ENCODE measurements around the gene DDN. TPM values are rescaled to one million over a fixed set of nuclear protein-coding genes. Genes with fewer than 3 reads are reported as not detected.

DDN gene
- total RNA-seq, 1 donor from 2014 or later = 1.00 TPM

DNA sequence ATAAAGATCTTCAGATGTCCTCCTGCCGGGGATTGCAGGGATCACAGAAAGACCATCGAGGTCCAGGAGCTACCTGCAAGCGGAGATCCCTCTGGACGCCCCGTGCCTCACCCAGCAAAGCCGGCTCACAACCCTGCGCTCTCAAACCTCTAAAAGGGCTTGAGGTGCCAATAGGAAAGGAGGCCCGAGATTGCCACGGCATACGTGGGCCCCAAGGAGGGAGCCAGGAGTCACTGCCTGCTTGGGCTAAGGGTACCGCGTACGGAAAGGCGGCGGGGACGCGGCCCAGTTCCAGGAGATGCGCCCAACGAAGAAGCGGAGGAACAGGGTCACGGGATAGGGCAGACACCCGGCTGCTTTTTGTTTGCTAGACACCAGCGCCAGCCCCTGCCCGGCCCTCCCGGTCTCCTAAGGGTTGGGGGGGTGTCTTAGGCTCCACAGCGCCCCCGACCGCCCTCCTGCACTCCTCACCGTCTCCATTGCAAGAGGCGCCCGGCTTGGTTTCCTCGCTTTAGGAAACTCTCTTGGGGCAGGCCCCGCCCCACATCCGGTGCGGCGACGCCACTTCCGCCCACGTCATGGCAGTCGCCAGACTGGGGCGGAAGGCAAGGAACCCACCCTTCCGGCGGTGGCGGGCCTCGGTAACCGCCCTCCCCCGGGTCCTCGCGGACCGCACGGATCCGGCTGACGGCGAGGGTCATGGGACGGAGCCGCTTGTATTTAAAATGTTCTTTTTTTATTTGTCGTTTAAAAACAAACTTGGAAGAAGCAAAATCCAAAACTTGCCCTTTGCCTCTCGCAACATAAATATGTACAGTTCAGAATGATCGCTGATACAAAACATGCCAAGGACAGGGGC, 19.3 kb upstream of the DDN start, which contains the start of gene PRKAG1:
TSS of gene PRKAG1 (minus strand) at position 516 of the 859 bp plus-strand sequence. CDS start at position 480, 36 bp downstream.
- DNase-seq (ENCODE audit: low spot score) = peak; percentile 98
- intact Hi-C loops (cut with DNase I) = loop anchor here (5.0 kb wide), 1 partner anchor 39 kb away; no protein-coding TSS in a partner anchor

- intact Hi-C loops (cut with DNase I) = loop anchor here (5.0 kb wide), 1 partner anchor 39 kb away; no protein-coding TSS in a partner anchor
- DNase-seq (ENCODE audit: low spot score) = no peak
These were observed 18.7 kb upstream of the DDN start for GRCh38 chr12:49017891-49018260.

DNA sequence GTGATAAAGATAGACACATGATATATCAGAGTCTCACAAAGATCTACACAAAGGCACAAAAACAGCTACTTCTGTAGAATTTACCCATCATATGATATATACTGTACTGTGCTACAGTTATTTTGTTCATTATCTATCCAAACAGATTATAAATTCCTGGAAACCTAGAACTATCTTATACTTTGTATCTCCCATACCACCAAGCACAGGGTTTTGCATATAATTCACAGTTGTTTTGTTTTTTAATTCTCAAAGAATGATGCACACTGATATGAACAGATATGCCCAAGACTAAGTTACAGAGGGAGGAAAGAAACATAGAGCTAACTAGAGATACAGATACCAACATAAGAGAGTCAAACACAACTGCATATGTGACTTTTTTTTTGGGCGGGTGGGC, 16.0 kb upstream of the DDN start:
- intact Hi-C loops (cut with DNase I) = loop anchor here (5.0 kb wide), 1 partner anchor 42 kb away; no protein-coding TSS in a partner anchor
- DNase-seq (ENCODE audit: low spot score) = no peak

GRCh38 chr12:49014547-49014946, 15.4 kb upstream of the DDN start:
- intact Hi-C loops (cut with DNase I) = no loop called here
- DNase-seq (ENCODE audit: low spot score) = no peak

- intact Hi-C loops (cut with DNase I) = no loop called here
These were observed 14.3 kb upstream of the DDN start for GRCh38 chr12:49013428-49013827.

DNA sequence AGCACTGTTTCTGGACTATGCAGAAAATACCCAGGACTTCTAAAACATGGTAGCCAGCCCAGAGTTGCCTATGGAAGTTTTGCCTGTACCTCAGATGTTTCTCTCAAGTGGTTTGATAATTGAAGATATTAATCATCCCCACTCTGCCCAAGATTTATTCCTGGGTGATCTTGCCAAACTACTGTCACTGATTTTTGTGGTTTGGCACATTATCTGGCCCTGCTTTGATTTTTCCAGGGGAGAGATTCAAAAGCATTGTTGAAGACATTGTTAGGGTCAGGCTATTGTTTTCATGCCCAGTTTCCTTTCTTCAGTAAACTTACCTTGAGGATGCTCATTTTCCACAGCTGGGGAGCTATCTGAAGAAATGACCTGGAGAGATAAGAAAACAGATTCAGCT, 13.6 kb upstream of the DDN start:
- intact Hi-C loops (cut with DNase I) = no loop called here
- no peak for DNase-seq (ENCODE audit: low spot score)

More at GRCh38 chr12:49013428-49013827, 14.3 kb upstream of the DDN start:
- DNase-seq (ENCODE audit: low spot score) = no peak

GRCh38 chr12:49010092-49010668, 11.0 kb upstream of the DDN start:
- intact Hi-C loops (cut with DNase I) = no loop called here
- DNase-seq (ENCODE audit: low spot score) = no peak

- intact Hi-C loops (cut with DNase I) = no loop called here
- DNase-seq (ENCODE audit: low spot score) = no peak
These were observed 9.8 kb upstream of the DDN start for GRCh38 chr12:49008943-49009342.

DNA sequence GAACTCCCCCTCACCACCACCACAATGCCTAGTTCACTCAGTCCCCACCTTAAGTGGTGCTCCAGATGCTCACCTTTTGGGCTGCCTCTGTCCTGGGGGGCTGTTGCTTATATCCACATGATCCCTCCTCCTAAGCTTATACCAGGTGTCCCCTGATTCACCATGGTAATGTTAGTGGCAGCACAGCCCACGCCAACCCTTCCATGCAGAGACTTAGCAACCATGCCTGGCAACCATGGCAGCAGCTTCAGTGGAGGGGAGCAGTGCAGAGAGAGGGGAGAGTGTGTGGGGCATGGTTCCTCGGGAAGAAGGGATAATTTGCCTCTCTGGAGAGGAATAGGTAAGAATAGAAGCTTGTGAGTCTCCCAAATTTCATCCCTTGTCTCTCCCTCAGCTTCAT, 1.2 kb upstream of the DDN start:
- no peak for DNase-seq (ENCODE audit: low spot score)
- intact Hi-C loops (cut with DNase I) = no loop called here

DNA sequence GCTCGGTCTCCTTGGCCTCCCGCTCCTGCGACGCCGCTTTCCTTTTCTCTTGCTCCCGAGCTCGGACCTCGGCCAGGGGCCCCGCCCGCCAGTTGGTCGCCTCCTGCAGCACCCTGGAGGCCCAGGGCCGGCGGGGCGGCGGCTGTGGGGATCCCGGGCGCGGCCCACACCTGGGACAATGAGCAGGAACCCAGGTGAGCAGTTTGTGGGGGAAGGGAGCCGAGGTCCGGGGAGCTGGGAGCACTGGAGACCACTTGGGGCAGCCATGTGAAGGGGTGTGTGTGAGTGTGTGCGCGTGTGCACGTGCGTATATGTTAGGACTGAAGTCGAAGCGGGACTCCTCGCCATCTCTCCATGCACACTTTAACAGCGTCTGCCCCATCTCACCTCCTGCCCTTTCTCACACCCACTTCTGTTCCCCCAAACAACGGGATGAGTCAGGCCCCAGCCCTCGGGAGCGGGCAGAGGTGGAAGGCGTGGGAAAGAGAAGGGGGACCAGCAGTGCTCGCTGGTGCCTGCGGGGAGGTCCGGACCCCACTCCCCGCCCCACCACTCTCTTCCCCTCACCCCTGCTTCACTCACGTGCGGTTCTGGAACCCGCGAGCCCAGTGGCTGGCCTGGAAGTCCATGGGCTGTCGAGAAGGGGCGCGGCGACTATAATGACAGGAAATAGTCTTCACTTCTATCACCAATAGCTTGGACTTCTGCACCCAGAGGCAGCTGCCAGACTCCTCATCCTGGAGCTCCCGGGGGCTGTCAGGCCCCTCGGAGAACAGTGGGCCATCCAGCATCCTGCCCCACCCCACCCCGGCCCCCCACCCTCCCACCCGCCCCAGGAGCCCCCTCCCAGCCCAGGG, 450 bp downstream of the DDN start:
- no peak for DNase-seq (ENCODE audit: low spot score)
- intact Hi-C loops (cut with DNase I) = loop anchor here (5.0 kb wide), 1 partner anchor 146 kb away; the partner anchor contains the start of gene DDX23

GRCh38 chr12:48997719-48998496, 1.3 kb downstream of the DDN start:
- DNase-seq (ENCODE audit: low spot score) = no peak
- intact Hi-C loops (cut with DNase I) = loop anchor here (5.0 kb wide), 1 partner anchor 146 kb away; the partner anchor contains the start of gene DDX23

DNA sequence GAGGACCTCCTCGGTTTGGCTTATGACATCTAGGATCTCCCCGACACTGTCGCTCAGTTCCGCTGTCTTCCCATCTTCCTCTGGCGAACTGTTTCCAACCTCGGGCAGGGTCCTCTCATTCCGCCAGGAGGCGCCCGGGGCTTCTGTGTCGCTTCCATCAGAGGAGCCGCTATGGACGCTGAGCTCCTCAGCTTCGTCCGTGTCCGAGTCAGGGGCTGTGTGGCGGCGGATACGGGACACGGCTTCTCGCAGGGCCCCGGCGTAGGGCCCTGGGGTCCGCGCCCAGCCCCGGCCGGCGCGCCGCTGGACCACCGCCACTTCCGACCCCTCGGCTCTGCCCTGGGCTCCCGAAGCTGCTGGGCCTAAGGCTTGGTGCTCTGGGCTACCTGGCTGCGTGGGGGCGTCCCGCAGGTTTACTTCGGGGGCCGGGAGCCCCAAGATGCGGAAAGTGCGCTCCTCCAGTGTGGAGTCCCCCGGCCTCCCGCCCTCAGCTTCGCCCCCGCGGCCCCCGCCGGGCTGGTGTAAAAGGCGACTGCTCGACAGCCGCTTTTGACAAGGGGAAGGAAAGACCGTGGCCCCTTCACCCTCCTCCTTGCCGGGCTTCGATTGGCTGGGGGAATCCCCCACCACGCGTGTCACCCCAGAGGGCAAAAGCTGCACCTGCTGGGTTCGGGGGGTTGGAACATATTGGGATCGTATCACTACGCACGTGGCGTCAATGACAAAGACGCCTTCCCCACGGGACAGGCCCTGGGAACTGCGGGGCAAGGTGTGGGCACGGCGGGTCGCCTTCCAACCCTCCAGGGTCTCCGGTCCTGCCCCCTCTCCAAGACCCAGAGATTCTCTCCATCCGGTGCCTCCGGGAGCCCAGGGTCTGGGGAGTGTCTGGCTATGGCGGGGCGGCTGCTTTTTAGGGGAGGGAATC, 2.1 kb downstream of the DDN start:
- intact Hi-C loops (cut with DNase I) = loop anchor here (5.0 kb wide), 1 partner anchor 145 kb away; the partner anchor contains the start of gene DDX23
- DNase-seq (ENCODE audit: low spot score) = peak; percentile 92

GRCh38 chr12:48995086-48995879, 3.9 kb downstream of the DDN start:
- intact Hi-C loops (cut with DNase I) = loop anchor here (5.0 kb wide), 1 partner anchor 143 kb away; the partner anchor contains the start of gene DDX23
- DNase-seq (ENCODE audit: low spot score) = peak; percentile 90

DNA sequence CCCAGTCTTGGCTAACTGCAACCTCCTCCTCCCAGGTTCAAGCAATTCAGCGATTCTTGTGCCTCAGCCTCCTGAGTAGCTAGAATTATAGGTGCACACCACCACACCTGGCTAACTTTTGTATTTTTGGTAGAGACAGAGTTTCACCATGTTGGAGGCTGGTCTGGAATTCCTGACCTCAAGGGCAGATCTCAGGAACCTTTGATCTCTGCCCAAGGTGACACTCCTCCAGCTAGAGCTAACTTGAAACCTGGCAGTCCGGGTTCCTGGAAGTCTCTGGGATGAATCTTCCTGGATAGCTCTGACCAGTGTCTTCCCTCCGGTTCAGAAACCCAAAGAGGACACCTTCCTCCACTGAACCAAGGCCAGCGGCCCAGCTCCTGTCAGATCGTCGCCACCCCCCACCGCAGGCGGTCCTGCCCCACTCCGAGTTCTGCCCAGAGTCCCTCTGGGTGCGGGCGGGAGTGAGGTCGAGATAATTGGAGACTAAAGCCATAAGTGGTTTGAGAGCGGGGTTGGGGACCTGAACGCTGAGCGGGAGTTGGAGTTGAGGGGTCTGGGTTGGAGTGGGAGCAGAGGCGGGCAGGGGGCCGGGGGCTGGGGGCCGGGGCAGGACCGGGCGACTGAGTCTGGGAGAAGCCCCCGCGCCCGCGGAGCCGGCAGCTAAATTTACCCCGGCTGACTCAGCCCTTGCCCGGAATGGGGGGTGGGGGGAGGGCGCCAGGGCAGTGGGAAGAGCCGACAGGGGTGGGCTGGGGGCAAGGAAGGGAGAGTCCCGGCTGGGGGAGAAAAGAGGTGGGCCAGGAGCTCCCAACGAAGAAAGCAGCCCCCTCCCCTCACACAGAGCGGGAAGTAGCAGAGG, 4.7 kb downstream of the DDN start:
- intact Hi-C loops (cut with DNase I) = loop anchor here (5.0 kb wide), 1 partner anchor 142 kb away; the partner anchor contains the start of gene DDX23
- DNase-seq (ENCODE audit: low spot score) = no peak

DNA sequence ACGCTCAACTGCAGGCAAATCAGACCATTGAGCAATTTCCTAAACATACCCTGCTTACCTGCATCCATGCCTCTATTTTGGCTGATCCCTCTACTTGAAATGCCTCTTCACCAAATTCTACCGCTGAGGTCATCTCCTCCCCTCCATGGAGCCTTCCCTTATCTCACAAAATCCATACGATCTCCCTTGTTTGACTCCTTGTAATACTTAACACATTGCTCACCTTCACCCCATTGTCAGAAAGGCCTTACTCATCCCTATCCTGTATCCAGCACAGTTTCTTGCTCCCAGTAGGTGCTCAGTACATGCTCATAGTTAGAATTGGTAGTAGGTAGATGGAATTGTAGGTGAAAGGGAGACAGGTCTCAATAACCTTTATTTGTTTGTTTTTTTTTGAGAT, 5.4 kb downstream of the DDN start:
- intact Hi-C loops (cut with DNase I) = no loop called here
- no peak for DNase-seq (ENCODE audit: low spot score)
